Panc1 (cell line): ENCODE measurements around the gene PPIA. TPM values are rescaled to one million over a fixed set of nuclear protein-coding genes. Genes with fewer than 3 reads are reported as not detected.

ENCODE experiments used
- ATAC-seq: fragments of 200-7000 bp; cut with Tn5 transposase; 2 replicates; pipeline ENCODE4 v1.9.1; 2020; ENCODE audit warnings: mild to moderate bottlenecking, moderate library complexity
- BruUV-seq: library from RNA; stranded (reverse); fragments of 400-500 nt; replicated peaks from 2 replicates; lab custom pipeline; 2021; lab: Mats Ljungman, UMichigan
- CTCF ChIA-PET: fragments of 300-600 bp; sonication (Branson Sonifier 250); formaldehyde crosslinking; loops from one replicate; lab custom pipeline; 2022; ENCODE audit warnings: antibody characterized with exemption; lab: Charles Lee
- POLR2A ChIA-PET: fragments of 300-600 bp; sonication (Branson Sonifier 250); formaldehyde crosslinking; loops from one replicate; lab custom pipeline; 2022; ENCODE audit warnings: antibody characterized with exemption; lab: Charles Lee
- DNase-seq: peaks from one replicate; pipeline ENCODE4 v3.0.0-alpha.2; 2010; ENCODE audit warnings: low read depth, low spot score
- H3K27ac ChIP-seq: 2 replicates; pipeline ENCODE4 v1.5.1; 2011; ENCODE audit warnings: mild to moderate bottlenecking, low read length, inconsistent platforms
- H3K27me3 ChIP-seq: fragments of 200-500 bp; sonication (Bioruptor generic); 2 replicates; pipeline ENCODE4 v1.6.0; 2014; ENCODE audit warnings: low read length, inconsistent platforms; ENCODE audit not compliant: control insufficient read depth, insufficient read depth
- H3K36me3 ChIP-seq: fragments of 200-500 bp; sonication (Bioruptor generic); 2 replicates; pipeline ENCODE4 v1.5.1; 2014; ENCODE audit warnings: inconsistent platforms, mild to moderate bottlenecking, low read length, moderate library complexity; ENCODE audit not compliant: control insufficient read depth, insufficient read depth
- H3K4me1 ChIP-seq: 2 replicates; pipeline ENCODE4 v1.5.1; 2011; ENCODE audit warnings: inconsistent platforms, mild to moderate bottlenecking, low read length, moderate library complexity; ENCODE audit not compliant: control insufficient read depth, insufficient read depth
- H3K4me3 ChIP-seq, 2 experiments: 2 replicates each; pipeline ENCODE4 v1.5.1; 2011 to 2012; ENCODE audit warnings: low read depth in 2 of 2, low read length in 2 of 2, mild to moderate bottlenecking in 2 of 2, inconsistent platforms in 1 of 2, moderate library complexity in 1 of 2
- H3K9me3 ChIP-seq: fragments of 200-500 bp; sonication (Bioruptor generic); 2 replicates; pipeline ENCODE4 v1.5.1; 2014; ENCODE audit warnings: low read depth, mild to moderate bottlenecking, inconsistent platforms, low read length, moderate library complexity; ENCODE audit not compliant: control insufficient read depth, insufficient read depth
- CTCF ChIP-seq: fragments of 450-650 bp; IDR thresholded peaks from 2 replicates; pipeline ENCODE4 v1.5.1; 2017; ENCODE audit warnings: mild to moderate bottlenecking
- POLR2AphosphoS5 ChIP-seq: IDR thresholded peaks from 2 replicates; pipeline ENCODE4 v1.6.1; 2012; ENCODE audit warnings: mild to moderate bottlenecking, low read depth, low read length, moderate library complexity
- REST ChIP-seq, 2 experiments: IDR thresholded peaks; 2 replicates each; pipeline ENCODE4 v1.6.1; 2011 to 2012; ENCODE audit warnings: low read depth in 2 of 2, control low read depth in 1 of 2, low read length in 1 of 2, mild to moderate bottlenecking in 1 of 2, moderate library complexity in 1 of 2; ENCODE audit not compliant: insufficient read depth in 1 of 2
- TCF7L2 ChIP-seq: IDR thresholded peaks from 2 replicates; pipeline ENCODE4 v1.6.1; 2011; ENCODE audit warnings: mild to moderate bottlenecking, low read depth, low read length, inconsistent platforms
- in situ Hi-C: cut with HindIII; loops from 2 replicates; pipeline ENCODE4 v1.10.0; 2016; ENCODE audit warnings: low sequenced_read_pairs, low pct_unique_long_range_greater_than_20kb
- intact Hi-C: fragments of 100-400 bp; cut with micrococcal nuclease; formaldehyde crosslinking; loops from one replicate; pipeline ENCODE4 v1.10.0; 2022; ENCODE audit not compliant: unreplicated experiment
- total RNA-seq: library from RNA; stranded (reverse); gene quantifications from one replicate; pipeline ENCODE4 v1.2.1, GENCODE V29; 2021; ENCODE audit not compliant: unreplicated experiment

The PPIA gene
- total RNA-seq, 1 experiment from 2014 or later: 3,706 TPM

GRCh38 chr7:44768628-44769371 lies 27.7 kb upstream of the PPIA start:
- Histone ChIP-seq H3K9me3 (no peaks in the 10 kb centered on the region), H3K4me1 (peaks cover 28% of the 10 kb centered on the region), H3K36me3 (peaks cover 12% of the 10 kb centered on the region), H3K4me3 (no peak overlapping the region), H3K27ac (peak overlapping the region; percentile 52; the same call in 1 of the 2 replicates), H3K27me3 (no peaks in the 10 kb centered on the region)
- DNase-seq (no peak), ATAC-seq (peak; percentile 23; the same call in 1 of the 2 replicates)
- BruUV-seq: no TSS peak
- intact Hi-C loops (no loop called here), in situ Hi-C loops (no loop called here)
- TF ChIP-seq CTCF (no peak), TCF7L2 (no peak), POLR2AphosphoS5 (no peak; the same call in 1 of the 2 replicates), REST (IDR thresholded peaks at IDR 0.05; ENCODE audit: insufficient read depth in 1 of 2, low read depth in 2 of 2, low read length in 1 of 2) (no peak)
- ChIA-PET POLR2A (no interaction called here), CTCF (interaction anchor here (0.6 kb wide), 1 partner anchor 231 kb away, joined by 3 read pairs; no protein-coding TSS in a partner anchor)

DNA sequence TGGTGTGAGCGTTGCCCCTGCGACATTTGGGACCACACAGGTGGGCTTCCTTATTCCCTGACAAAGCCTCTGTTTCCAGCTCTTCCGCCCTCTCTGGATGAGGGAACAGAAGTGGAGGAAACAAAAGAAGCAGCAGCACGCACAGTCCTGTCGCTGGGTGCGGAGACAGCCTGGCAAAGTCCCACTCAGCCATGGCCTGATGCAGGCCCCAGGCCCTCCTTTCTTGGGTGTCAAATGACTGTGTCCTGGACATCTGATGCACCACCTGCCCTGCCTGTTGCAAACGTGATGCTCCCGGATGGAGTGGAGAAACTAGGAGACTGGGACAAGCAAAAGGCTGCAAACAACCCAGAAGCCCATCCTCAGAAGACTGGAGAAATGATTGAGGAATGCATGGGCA lies 27.1 kb upstream of the PPIA start:
- Histone ChIP-seq H3K4me1 (peaks cover 28% of the 10 kb centered on the region), H3K9me3 (no peaks in the 10 kb centered on the region), H3K27ac (peak overlapping the region; percentile 52), H3K27me3 (no peaks in the 10 kb centered on the region), H3K4me3 (no peak overlapping the region), H3K36me3 (peaks cover 12% of the 10 kb centered on the region)
- ATAC-seq: peak; percentile 8; the same call in 1 of the 2 replicates
- intact Hi-C loops: no loop called here
- no TSS peak for BruUV-seq
- ChIA-PET POLR2A (no interaction called here), CTCF (interaction anchor here (0.6 kb wide), 1 partner anchor 230 kb away, joined by 3 read pairs; no protein-coding TSS in a partner anchor)
- TF ChIP-seq POLR2AphosphoS5 (no peak; the same call in 1 of the 2 replicates), REST (IDR thresholded peaks at IDR 0.05; ENCODE audit: insufficient read depth in 1 of 2, low read depth in 2 of 2, low read length in 1 of 2) (no peak), TCF7L2 (no peak)
- no peak for DNase-seq
- in situ Hi-C loops: no loop called here
